ENCODE results near the gene TMEM196.
"Not testable (repeated sequence)": the region's sequence is repeated elsewhere in the genome, so short reads cannot be mapped to it uniquely, and the experiment has no call there.

Gene TMEM196

DNA sequence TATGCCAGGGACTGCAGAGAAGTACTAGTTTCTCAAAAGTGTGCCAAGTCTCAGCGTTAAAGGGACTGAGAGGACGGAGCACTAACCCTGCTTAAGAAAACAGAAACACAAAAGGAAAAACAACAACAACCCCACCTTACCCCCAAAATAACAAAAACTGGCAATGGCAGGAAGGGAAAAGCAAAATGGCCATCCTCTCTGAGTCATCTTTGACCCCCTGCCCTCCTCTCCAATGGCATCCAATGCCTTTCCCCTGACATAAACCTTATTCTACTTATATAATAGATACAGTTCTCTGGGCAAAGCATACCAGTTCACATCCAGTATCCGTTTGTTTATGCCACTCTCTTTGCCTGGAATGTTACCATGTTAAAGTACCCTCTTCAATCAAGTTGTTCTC is 66.2 kb downstream of the TMEM196 start:
- no peak for DNase-seq (ENCODE audit: low read depth)

DNA sequence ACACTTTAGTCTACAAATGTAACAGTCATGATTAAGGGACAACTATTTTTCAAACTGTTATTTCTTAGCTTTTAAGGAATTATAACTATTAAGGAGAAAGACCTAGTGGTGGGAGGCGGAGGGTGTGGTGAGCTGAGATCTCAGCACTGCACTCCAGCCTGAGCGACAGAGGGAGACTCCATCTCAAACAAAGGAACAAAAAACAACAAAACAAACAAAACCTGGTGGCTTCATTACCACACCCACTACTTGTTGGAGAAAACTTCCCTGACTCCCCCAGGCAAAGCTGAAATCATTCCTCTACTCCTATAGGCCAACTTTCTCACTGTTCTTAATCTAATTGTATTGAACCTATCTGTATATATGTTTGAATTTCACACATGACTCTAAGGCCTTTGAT is 67.8 kb downstream of the TMEM196 start:
- DNase-seq (ENCODE audit: low read depth), result no peak

DNA sequence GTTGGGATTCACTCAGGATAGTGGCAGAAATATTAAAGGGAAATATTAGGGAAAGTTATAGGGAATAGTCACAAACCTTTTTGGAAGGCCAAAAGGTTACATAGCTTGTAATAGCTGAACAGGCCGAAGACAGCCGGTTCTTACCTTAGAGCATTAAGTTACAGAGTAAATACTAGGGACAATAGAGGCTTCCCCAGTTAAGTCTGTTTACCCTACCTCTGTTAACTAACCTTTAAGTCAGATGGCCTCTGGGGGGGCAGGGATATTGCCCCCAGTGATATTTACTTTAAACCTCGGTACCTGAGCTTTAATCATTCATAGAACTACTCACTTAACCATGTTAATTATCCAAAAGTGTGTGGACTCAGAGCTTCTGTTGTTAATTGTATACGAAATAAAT is 71.9 kb downstream of the TMEM196 start:
- no peak for DNase-seq (ENCODE audit: low read depth)

DNA sequence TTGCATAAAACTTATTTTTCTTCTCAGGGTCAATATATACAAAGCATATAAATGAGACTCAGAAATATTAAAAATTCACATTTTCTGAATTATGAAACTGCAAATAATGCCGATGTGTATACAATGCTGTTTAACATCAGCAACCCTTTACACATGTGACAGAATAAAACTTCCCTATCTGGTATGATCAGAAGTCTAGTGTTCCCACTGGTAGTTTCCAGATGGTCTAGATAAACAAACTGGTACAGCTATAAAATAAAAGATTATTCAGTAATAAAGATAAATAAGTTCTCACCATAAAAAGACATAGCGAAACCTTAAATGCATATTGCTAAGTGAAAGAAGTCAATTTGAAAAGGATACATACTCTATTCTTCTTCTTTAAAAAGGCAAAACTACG is 72.5 kb downstream of the TMEM196 start:
- DNase-seq (ENCODE audit: low read depth), result no peak

DNA sequence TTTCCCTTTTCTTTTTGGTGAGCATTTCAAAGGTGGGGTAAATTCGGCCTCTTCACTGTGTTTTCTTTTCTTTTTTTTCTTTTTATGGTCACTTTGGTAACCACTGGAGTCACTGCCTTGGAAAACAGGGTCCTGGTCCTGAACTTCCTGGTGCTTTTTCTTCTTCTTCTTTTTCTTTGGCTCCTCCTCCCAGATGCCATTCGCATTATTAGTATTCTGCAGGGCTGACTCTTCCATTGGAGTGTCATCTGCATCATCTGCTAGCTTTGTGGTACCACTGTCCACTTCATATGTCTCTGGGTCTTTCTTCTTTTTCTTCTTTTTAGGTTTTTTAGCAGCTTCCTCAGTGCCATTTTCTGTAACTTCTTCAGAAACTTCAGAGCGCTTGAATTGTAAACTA is 75.1 kb downstream of the TMEM196 start:
- DNase-seq (ENCODE audit: low read depth), result no peak

DNA sequence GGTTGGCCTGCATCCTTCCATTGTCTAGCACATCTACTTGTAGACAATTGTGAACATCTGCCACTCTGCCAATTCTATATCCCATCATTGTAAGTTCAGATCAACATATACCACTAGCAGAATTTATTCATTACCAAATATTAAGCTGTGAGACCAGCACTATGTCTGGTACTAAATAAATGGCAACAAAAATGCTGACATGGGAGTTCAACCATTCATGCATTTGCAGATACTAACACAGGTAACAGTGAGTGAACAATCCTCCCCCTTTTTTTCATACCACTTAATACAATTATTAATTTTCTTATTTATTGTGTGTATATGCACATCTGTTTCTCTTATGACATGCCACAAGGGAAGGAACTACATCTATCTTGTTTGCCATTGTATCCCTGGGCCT is 76.5 kb downstream of the TMEM196 start:
- no peak for DNase-seq (ENCODE audit: low read depth)

DNA sequence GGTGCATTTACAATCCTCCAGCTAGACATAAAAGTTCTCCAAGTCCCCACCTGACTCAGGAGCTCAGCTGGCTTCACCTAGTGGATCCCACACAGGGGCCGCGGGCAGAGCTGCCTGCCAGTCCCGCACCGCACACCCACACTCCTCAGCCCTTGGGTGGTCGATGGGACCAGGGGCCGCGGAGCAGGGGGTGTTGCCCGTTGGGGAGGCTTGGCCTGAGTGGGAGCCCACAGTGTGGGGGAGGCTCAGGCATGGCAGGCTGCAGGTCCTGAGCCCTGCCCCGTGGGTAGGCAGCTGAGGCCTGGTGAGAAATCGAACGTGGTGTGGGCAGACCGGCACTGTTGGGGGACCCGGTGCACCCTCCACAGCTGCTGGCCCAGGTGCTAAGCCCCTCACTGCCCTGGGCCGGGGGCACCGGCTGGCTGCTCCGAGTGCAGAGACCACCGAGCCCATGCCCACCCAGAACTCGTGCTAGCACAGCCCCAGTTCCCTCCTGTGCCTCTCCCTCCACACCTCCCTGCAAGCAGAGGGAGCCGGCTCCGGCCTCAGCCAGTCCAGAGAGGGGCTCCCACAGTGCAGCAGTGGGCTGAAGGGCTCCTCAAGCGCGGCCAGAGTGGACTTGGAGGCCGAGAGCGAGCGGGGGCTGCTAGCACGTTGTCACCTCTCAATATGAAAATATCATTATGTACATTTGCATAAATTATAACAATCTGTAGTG is 81.1 kb downstream of the TMEM196 start:
- DNase-seq (ENCODE audit: low read depth), result no peak

DNA sequence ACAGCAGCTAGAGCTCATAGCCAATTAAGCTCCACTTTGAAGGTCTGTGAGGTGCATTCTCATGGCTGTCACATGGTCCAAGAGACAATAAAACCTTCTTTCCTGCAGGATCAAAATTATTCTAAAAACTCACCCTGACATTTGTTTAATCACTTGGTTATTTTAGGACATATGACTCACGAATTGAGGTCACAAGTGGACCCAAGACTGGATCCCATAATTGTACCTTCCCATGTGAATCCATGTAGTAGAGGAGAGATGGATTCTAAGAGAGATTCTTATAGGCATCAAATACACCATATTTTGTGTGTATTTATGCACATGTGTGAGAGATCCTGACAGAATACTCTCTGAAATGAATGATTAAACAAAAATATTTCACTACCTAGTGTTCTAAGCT is 82.7 kb downstream of the TMEM196 start:
- DNase-seq (ENCODE audit: low read depth), result no peak

DNA sequence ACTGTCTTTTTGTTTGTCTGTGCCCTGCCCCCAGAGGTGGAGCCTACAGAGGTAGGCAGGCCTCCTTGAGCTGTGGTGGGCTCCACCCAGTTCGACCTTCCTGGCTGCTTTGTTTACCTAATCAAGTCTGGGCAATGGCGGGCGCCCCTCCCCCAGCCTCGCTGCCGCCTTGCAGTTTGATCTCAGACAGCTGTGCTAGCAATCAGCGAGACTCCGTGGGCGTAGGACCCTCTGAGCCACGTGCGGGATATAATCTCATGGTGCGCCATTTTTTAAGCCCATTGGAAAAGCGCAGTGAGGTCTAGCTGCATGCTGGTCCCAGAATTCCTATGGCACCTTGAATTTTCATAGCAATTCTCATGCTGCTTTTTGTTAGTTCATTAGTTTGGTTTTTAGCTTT is 84.3 kb downstream of the TMEM196 start:
- not testable (repeated sequence) for DNase-seq (ENCODE audit: low read depth)

DNA sequence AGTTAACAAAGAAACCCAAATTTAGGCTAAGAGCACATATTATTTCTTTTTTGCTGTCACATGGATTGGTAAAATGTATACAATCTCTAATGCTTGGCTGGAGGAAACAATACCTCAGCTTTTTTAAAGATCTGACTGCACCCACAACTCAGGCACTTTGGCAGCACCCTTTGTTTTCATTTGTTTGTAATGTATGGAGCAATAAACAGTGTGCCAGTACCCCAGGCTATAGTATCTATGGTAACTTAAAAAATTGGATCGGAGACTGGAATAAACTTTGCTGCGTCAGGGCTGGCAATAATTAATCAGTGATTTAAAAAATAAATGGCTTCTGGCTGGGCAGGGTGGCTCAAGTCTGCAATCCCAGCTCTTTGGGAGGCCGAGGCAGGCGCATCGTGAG is 91.8 kb downstream of the TMEM196 start:
- no peak for DNase-seq (ENCODE audit: low read depth)

DNA sequence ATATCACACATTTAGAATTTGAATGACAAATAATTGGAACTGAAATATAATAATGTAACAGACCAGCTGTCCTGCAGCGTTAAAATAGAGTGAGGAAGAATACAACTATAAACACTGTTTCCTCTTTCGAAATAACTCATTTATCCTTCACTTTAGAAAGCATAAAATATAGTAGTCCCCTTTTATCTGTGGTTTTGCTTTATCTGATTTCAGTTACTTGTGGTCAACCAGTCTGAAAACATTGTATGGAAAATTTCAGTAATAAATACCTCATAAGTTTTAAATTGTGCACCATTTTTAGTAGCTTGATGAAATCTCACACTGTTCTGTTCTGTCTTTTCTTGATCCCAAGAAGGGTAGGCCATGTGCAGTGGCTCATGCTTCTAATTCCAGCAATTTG is 96.2 kb downstream of the TMEM196 start:
- no peak for DNase-seq (ENCODE audit: low read depth)

DNA sequence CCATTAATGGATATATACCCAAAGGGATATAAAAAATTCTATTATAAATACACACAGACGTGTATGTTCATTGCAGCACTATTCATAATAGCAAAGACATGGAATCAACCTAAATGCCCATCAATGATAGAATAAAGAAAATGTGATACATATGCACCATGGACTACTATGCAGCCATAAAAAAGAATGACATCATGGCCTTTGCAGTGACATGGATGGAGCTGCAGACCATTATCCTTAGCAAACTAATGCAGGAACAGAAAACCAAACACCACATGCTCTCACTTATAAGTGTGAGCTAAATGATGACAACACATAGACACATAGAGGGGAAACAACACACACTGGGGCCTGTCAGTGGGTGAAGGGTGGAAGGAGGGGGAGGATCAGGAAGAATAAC is 97.6 kb downstream of the TMEM196 start:
- DNase-seq (ENCODE audit: low read depth), result no peak

DNA sequence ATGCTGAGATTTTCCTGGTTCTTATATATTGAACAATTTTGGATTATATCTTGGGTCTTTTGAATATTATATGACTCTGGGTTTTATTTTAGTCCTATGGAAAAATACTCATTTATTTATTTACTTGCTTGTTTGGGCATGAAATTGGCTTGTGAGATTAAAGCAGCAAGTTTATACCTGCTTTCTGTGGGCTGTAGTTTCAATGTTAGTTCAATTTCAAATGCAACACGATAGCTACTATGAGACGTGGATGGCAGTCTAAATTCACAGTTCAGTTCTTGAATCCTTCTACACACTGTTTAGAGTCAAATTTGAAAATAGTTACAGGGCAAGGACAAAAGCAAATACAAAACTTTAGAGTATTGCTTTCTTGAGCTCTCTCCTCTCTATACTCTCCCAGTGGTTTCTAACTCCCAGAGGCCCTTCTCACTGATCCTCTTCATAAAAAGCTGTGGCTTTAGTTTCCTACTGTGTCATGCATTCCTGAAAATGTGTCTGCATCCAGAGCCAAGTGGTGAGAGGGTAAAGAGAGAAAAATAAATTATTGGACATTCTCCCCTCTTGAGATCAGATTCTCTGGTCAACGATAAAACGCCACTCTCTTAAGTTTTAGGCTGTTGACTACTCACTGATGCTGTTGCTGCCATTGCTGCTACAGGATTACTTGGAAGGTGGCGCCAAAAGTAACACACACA is 99.0 kb downstream of the TMEM196 start:
- DNase-seq (ENCODE audit: low read depth), result peak; percentile 52

DNA sequence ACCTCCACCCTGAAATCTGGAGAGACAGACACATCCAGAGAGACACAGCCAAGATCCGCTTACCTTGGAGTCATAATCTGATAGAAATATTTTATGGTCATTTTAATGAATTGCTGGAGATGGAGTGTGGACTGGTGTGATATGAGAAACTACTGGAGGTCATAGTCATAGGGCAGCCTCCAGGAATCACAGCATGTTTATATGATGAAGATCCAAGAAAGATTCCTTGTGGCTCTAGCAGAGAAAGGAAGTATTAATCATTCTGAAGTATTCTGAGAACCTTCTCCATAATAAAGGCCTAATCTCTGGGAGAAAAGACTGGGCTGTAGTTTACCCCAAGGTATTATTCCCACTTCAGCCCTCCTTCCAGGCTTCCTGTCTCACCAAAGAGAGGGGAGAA is 102.6 kb downstream of the TMEM196 start:
- no peak for DNase-seq (ENCODE audit: low read depth)
